NCI-H748 (cell line): ENCODE measurements around the gene E2F2.
"Not testable (repeated sequence)": the region's sequence is repeated elsewhere in the genome, so short reads cannot be mapped to it uniquely, and the experiment has no call there.

ENCODE experiments used
- DNase-seq: peaks from one replicate; lab custom pipeline; 2025; ENCODE audit not compliant: unreplicated experiment; lab: John Stamatoyannopoulos, UW

E2F2 gene

GRCh38 chr1:23525558-23526250 is 5.3 kb downstream of the E2F2 start:
- peak; percentile 62 for DNase-seq

- peak; percentile 95 for DNase-seq
These were observed 6.2 kb downstream of the E2F2 start for GRCh38 chr1:23524716-23525401.

- no peak for DNase-seq
These were observed 6.9 kb downstream of the E2F2 start for GRCh38 chr1:23524163-23524562.

- no peak for DNase-seq
These were observed 8.6 kb downstream of the E2F2 start for GRCh38 chr1:23522244-23522982.

- no peak for DNase-seq
These were observed 9.4 kb downstream of the E2F2 start for GRCh38 chr1:23521588-23521987.

- DNase-seq: no peak
These were observed 13.5 kb downstream of the E2F2 start for GRCh38 chr1:23517581-23517980.

GRCh38 chr1:23515905-23516304 is 15.1 kb downstream of the E2F2 start:
- DNase-seq: no peak

- DNase-seq: no peak
These were observed 16.8 kb downstream of the E2F2 start for GRCh38 chr1:23514111-23514679.

GRCh38 chr1:23509896-23510295 is 21.1 kb downstream of the E2F2 start:
- DNase-seq: no peak

GRCh38 chr1:23506376-23507107 is 24.5 kb downstream of the E2F2 start:
- no peak for DNase-seq

- no peak for DNase-seq
These were observed 25.2 kb downstream of the E2F2 start for GRCh38 chr1:23505851-23506250.

GRCh38 chr1:23504156-23504555 is 26.9 kb downstream of the E2F2 start:
- DNase-seq: not testable (repeated sequence)

- DNase-seq: no peak
These were observed 28.1 kb downstream of the E2F2 start for GRCh38 chr1:23502951-23503350.

- peak; percentile 47 for DNase-seq
These were observed 30.6 kb downstream of the E2F2 start for GRCh38 chr1:23500466-23500865.

- DNase-seq: no peak
These were observed 33.1 kb downstream of the E2F2 start for GRCh38 chr1:23497777-23498439.

- no peak for DNase-seq
These were observed 34.4 kb downstream of the E2F2 start for GRCh38 chr1:23496490-23497181.

- not testable (repeated sequence) for DNase-seq
These were observed 36.2 kb downstream of the E2F2 start for GRCh38 chr1:23494836-23495235.

GRCh38 chr1:23492776-23493175 is 38.3 kb downstream of the E2F2 start:
- not testable (repeated sequence) for DNase-seq

- DNase-seq: no peak
These were observed 38.8 kb downstream of the E2F2 start for GRCh38 chr1:23492132-23492720.
